Frontal cortex (tissue), 4 donors: ENCODE data around the gene YBX1. TPM values are rescaled to one million over a fixed set of nuclear protein-coding genes. Genes with fewer than 3 reads are reported as not detected.
"Not testable (repeated sequence)": the region's sequence is repeated elsewhere in the genome, so short reads cannot be mapped to it uniquely, and the experiment has no call there.

Source experiments
- DNase-seq, 2 donors: peaks; one replicate each; pipeline ENCODE4 v3.0.0; 2012; ENCODE audit warnings: low spot score in 2 of 2
- FAIRE-seq: peaks from 2 replicates; lab custom pipeline; 2012; peaks lifted over from hg19 to GRCh38; lab: Jason Lieb, UNC
- total RNA-seq: library from RNA; depleted of rRNA; stranded (reverse); fragments of >200 nt; gene quantifications from one replicate; pipeline ENCODE4 v1.2.3, GENCODE V29; 2014
- donor health status: control.
- donor health status: control.
- donor health status: control.

The YBX1 gene
- total RNA-seq, 1 donor from 2014 or later: 1,693 TPM

DNA sequence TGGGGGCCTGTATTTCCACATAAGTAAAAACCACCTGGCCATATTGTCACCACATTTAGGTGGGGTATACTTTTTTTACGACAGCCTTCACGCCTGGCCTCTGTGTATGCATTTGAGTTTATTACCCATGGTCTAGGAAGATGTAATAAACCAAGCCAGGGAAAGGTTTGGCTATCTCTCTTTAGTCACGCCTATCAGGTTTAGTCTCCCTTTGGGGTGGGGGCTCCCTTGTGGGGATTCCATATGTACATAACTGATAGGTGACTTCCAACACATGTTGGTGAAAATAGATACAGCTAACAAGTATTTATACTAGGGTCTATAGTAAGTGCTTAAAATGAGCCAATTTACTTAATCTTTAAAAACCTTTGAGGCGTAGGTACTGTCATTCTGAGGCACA is 4.2 kb downstream of the YBX1 start:
- FAIRE-seq (no peak), DNase-seq (no peak)

DNA sequence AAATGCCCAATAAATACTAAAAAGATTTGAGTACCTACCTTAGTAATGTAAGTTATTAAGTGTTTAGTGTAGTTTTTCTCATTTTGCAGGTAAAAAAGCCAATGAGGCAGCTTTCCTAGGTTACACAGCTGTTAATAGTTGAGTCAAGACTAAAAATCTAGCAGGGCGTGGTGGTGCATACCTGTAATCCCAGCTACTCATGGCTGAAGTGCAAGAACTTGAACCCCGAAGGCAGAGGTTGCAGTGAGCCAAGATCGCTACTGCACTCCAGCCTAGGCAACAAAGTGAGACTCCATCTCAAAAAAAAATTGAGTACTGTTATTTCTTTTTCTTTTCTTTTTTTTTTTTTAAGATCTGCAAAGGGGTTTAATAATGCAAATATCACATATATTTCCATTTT is 7.7 kb downstream of the YBX1 start:
- FAIRE-seq: no peak

DNA sequence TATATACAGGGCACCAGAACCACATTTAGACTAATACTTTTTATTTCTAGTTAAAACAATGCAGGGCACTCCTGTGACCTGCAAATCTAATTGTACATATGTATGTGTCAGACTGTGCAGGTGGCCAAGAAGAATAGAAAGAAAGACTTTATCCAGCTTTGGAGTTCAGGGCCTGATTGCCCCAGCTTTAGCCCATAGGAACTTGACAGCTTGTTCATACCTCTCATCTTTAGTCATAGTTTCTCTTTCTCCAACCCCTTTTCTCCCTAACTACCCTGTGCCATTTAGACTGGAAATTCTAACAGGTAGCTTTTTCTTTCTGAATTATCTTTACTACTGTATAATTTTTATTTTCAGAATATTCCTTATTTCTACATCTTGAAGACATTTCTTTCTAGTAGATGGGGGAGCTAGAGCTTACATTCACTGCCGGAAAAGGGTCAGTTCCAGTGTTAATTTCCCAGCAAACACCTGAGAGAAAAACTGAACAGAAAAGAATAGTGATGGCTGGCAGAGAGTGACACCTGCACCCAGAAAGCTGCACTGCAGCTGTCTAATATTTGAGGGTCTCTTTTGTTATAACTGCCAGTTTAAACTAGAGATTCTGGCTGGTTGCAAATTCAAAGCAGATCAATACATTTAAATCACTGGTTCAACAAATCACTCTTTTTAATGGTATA is 8.4 kb downstream of the YBX1 start:
- FAIRE-seq (no peak), DNase-seq (no peak)

More for the DNA sequence above, 7.7 kb downstream of the YBX1 start:
- DNase-seq: no peak

DNA sequence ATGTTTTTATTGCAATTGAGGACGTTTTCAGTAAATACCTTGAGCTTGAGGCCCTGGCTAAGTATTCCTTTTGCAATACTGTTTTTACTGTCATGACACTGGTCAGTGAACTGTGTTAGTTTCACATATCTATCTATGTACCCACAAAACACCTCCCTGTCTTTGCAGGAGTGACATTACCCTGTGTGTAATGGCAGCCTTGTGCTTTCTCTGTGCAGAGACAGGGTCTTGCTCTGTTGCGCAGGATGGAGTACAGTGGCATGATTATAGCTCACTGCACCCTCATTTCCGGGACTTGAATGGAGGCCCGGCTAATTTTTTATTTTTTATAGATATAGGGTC is 8.9 kb downstream of the YBX1 start:
- FAIRE-seq: no peak

DNA sequence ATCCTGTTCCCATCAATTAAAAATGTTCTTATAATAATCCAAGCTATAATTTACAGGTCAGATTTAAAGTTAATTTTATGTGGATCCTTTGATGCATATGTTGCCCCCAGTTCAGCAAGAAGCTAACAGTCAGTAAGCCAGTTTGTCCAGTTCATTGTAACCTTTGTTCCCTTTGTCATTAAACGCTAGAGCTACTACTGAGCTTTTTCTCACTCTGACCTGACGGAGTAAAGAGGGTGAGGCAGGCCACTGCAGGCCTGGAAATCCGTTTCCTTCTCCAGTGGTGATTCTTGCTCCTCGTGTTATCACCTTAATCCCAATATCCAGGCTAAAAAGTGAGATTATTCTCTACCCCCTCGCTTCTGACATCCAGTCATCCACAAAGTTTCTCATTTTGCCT is 10.2 kb downstream of the YBX1 start:
- no peak for DNase-seq
- FAIRE-seq: no peak

More for the DNA sequence above, 8.9 kb downstream of the YBX1 start:
- DNase-seq: no peak

DNA sequence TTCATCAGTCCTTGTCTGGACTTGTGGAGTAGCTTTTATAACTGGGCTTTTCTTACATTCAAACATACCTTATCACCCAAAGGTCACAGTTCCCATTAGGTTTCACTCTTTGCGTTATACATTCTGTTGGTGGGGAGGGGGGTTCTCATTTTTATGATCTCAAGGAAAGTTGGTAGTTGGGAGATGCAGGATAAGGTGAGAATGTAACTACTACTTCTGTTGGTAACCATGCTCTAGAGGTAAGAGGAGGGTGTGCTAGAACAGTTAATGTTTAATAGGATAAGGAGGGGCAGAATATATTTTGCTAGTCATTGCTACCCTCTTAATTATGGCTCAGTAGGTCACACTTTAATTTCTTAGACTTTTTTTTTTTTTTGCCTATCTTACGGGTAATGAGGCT is 10.7 kb downstream of the YBX1 start:
- FAIRE-seq (no peak), DNase-seq (no peak)

DNA sequence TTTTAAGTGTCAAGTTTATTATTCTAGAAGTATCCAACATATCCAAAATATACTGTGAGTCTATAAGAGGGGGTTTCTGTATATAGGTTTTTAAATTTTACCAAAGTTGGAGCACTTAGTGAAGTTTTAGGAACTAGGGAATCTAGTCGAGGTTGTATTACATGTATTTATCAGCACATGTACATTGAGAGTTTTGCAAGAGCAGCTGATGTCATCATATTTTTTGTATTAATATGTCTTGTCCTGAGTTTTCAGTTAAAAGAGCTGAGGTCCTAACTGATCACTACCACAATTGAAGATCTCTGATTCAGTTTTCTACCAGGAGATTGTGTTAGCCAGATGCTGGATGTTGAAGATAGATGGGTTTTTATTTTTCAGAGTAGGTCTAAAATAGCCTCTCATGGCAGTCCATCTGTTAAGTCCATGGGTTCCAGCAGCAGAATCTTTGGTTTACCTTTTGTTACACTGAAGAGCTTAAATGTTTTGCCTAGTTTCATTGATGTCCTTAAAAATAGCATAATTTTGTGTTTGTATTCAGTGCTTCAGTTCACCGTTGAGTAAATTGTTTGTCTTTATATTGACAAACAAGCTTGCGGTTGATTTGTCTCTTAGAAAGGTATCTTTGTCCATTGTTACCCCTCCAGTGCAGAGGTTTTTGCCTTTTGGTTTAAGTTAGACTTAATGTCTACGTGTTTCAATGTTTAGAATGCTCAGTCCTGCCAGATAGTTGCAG is 16.0 kb downstream of the YBX1 start:
- no peak for DNase-seq
- no peak for FAIRE-seq

DNA sequence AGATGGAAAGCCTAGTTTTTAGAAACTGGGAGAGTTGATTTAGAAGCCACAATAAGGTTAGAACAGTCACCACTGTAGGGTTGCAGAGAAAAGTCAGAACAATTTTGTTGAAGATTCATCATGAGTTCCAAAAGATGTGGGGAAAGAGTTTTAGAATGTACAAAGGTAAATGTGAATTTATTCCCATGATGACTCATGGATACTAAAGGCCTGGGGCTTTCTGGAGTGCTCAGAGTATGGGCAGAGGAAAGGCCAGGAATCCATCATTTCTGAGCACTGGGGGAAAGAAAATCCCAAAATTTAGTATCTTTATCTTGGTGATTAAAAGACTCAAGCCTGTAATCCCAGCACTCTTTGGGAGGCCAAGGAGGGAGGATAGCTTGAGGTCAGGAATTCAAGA is 17.8 kb downstream of the YBX1 start:
- DNase-seq (no peak), FAIRE-seq (no peak)

DNA sequence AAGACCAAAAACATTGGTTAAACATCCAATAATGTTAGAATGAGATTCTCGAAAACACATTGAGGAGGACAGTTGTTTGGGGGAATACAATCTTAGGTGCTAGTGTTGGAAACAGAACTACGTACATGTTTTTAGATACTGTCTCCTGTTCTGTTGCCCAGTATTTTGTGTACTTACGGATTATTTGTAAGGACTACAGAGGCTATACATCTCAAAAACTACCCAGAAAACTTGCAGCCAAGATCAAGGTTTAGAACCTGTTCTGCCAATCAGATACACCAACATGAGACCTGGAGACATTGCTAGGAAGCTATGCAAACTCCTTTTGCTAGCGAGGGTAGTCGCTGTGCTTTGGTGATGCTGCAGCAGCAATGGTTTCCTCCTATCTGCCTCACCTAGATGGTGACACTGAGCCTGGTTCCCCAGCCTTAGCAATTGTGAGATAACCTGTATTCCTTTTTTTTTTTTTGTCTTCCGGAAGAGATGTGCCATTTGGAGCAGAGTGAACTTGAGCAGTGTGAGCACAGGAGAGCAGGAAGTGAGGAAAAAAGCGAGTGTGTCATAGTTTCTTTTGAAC is 21.8 kb downstream of the YBX1 start:
- DNase-seq (no peak), FAIRE-seq (no peak)

DNA sequence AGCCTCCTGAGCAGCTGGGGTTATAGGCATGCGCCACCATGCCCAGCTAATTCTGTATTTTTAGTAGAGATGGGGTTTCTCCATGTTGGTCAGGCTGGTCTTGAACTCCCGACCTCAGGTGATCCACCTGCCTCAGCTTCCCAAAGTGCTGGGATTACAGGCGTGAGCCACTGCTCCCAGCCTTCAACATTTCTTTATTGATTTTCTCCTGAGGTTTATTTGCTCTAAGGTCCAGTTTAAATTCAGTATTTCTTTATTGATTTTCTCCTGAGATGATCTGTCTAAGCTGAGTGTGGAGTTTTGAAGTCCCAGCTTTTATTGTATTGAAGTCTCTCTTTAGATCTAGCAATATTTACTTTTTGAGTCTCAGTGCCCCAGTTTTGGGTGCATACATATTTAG is 30.6 kb downstream of the YBX1 start:
- FAIRE-seq, DNase-seq: not testable (repeated sequence)

DNA sequence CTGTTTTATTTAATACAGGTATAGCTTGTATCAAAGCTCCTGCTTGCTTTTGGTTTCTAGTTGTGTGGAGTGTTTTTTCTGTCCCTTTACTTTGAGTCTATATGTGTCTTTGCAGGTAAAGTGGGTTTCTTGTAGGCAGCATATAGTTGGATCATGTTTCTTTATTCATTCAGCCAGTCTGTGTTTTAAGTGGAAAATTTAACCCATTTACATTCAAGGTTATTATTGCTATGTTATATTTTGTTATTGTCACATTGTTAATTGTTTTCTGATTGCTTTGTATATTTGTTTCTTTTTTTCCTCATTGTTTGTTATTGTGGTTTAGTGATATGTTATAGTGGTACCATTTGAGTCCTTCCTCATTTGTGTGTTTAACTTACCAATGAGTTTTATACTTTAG is 31.1 kb downstream of the YBX1 start:
- FAIRE-seq: no peak
- no peak for DNase-seq

DNA sequence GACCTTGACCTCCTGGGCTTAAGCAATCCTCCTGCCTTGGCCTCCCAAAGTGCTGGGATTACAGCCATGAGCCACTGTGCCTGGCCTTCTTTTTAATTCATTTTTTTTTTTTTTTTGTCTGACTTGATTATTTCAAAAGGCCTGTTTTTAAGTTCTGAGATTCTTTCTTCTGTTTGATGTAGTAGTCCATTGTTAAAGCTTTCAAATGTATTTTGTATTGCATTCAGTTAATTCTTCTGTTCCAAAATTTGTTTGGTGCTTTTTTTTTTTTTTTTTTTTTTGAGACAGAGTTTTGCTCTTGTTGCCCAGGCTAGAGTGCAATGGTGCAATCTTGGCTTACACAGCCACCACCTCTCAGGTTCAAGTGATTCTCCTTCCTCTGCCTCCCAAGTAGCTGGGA is 32.2 kb downstream of the YBX1 start:
- DNase-seq, FAIRE-seq: not testable (repeated sequence)

DNA sequence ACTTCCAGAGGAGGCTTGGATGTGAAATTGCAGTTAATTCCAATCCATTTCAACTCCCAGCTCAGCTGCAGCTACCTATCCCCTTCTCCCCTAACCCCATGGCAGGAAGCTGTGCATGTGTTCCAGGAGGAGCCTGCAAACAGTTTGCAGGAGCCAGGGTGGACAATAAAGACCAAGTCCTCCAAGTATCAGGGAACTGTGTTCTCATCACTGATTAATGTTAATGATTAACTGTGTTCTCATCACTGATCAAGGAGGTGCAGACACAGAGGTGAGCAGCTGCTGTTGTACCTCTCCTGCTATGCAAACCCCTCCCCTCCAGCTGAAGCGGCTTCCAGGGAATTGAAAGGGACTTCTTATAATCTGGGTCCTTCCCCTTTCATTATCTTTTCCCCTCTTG is 38.6 kb downstream of the YBX1 start:
- no peak for DNase-seq
- FAIRE-seq: no peak

DNA sequence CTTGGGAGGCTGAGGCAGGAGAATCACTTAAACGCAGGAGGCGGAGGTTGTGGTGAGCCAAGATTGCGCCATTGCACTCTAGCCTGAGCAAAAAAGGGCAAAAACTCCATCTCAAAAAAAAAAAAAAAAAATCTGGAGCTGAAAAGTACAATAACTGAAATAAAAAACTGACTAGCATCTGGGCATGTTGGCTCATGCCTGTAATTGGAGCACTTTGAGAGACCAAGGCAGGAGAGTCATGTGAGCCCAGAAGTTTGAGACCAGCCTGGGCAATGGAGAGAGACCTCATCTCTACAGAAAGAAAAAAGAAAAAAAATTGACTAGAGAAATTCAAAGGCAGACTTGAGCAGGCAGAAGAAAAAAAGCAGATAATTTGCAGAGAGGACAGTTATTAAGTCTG is 39.7 kb downstream of the YBX1 start:
- DNase-seq (no peak), FAIRE-seq (no peak)

DNA sequence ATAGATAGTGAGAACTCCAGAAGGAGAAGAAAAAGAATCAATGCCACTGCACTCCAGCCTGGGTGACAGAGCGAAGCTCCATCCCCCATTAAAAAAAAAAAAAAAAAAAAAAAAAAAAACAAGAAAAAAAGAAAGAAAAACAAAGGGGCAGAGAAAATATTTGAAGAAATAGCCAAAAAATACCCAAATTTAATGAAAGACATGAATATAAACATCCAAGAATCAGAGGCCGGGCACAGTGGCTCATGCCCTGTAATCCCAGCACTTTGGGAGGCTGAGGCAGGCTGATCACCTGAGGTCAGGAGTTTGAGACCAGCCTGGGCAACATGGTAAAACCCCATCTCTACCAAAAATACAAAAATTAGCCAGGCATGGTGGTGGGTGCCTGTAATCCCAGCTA is 40.2 kb downstream of the YBX1 start:
- DNase-seq, FAIRE-seq: not testable (repeated sequence)

DNA sequence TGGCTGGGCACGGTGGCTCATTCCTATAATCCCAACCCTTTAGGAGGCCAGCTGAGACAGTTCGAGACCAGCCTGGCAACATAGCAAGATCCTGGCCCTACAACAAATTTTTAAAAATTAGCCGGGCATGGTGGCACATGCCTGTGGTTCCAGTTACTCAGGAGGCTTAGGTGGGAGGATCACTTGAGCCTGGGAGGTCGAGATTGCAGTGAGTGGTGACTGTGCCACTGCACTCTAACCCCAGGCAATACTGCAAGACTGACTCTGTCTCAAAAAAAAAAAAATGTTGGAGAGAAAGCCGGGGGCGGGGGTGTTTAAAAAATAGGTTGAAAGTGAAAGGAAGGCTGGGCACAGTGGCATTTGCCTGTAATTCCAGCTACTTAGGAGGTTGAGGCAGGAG is 41.3 kb downstream of the YBX1 start:
- no peak for DNase-seq
- FAIRE-seq: no peak

DNA sequence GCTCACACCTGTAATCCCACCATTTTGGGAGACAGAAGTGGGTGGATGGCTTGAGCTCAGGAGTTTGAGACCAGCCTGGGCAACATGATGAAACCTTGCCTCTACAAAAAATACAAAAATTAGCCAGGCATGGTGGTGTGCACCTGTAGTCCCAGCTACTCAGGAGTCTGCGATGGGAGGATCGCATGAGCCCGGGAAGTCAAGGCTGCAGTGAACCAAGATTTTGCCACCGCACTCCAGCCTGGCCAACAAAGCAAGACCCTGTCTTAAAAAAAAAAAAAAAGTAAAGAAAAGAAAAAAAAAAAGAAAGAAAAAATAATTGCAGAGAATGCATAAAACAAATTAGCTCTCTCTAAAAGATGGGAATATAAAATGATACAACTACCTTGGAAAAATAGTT is 43.6 kb downstream of the YBX1 start:
- FAIRE-seq: peak; percentile 54
- not testable (repeated sequence) for DNase-seq

DNA sequence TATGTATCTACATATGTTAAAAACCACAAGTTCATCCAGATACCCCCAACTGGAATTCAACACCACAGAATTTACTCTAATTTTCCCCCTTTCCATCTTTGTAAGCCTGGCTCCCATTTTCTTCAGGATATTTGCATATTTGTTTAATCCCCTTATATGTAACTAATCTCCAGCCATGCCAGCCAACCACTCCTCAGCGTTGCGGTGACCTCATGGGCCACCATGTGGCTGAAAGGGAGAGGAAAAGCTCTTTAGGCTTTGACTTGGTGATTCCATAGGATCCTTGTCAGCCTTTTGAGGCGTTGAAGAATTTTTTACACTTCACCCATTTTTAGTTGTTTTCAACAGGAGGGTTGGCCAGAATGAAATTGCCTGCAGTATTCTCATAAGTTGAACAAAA is 47.8 kb downstream of the YBX1 start:
- no peak for DNase-seq

DNA sequence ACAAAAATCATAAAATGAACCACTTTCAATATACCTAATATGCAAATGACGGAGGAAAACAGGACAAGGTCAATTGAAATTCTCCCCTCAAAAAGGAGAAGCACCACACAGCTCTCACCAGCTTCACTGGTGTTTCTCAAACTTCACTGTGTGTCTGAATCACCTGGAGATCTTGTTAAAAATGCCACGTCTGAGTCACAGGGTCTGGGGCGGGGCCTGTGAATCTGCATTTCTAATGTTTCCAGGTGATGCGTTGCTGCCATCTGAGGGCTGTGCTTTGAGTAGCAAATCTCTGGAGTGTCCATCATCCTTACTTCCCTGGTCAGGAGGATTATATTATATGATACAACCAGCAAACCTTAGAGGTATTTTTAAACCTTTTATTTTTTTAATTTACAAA is 48.8 kb downstream of the YBX1 start:
- FAIRE-seq (no peak), DNase-seq (no peak)

More for the DNA sequence above, 47.8 kb downstream of the YBX1 start:
- FAIRE-seq: no peak

DNA sequence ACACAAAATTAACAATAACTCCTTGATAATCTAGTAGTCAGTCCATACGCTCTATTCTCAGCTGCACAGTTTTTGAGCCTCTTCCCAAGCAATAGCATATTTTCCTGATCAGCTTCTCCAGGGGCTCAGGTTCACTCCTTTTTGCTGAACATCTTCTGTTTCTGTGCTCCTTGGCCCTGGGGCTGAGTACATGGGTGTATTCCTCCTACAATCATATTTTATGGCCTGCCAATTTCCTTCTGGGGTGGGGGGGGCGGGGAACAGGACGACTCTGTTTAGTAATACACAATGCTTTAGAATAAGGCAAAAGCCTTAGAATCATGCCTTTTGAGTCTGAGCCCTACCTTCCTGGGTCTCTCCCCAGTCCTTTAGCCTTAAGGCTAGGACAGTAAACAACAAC is 49.4 kb downstream of the YBX1 start:
- DNase-seq (no peak), FAIRE-seq (no peak)

DNA sequence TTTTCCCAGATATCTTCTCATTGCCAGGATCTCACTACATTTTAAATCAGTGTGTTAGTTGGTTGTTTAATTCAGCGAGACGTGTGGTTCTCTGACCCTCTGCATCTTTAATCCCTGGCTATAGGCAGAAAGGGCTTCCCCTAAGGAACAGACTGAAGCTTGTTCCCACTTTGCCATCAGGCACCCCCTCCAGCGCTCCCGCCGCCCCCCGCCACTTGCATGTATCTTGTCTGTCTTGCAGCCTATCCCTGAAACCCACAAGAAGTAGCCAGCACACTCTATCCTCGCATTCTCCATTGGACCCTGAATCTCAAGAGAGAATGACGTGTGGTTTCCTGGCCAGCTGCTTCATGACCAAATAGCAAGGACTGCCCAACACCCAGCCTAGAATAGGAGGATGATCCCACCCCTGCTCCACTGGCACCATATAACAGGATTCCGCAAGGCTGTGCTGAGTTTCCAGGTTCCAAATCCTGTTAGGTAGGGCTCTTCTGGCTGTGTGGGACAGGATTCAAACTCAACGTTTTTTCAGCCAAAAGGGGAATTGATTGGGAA is 50.0 kb downstream of the YBX1 start:
- FAIRE-seq (no peak), DNase-seq (no peak)
